Measurements from ENCODE around the gene KLF13.

GRCh38 chr15:31352339-31352751, 25.7 kb downstream of the KLF13 start:
- no peak for TF ChIP-seq CTCF (IDR thresholded peaks at IDR 0.05; ENCODE audit: low read length)
- TF ChIP-seq EZH2phosphoT487 (IDR thresholded peaks at IDR 0.05; ENCODE audit: low read length): no peak
- no peak for TF ChIP-seq EZH2 (optimal IDR thresholded peaks at IDR 0.05; ENCODE audit: low read depth, low read length)
